Fibroblast of skin of left quadriceps (primary cell): ENCODE data around the gene ASPN.

Experiments
- DNase-seq, 2 experiments: peaks; one replicate each; pipeline ENCODE4 v3.0.0-alpha.2; 2013; ENCODE audit warnings: low read depth in 2 of 2

The ASPN gene

GRCh38 chr9:92482329-92482728 lies at the start of gene ASPN:
Gene ASPN, minus strand, starts transcription at chr9:92482506.
- DNase-seq = peak; percentile 75 to 76

GRCh38 chr9:92530893-92531292 lies 48.6 kb upstream of the ASPN start:
- DNase-seq = no peak

- DNase-seq = no peak
These were observed 46.8 kb upstream of the ASPN start for GRCh38 chr9:92529124-92529523.

- no peak for DNase-seq
These were observed 46.2 kb upstream of the ASPN start for GRCh38 chr9:92528522-92528849.

GRCh38 chr9:92527832-92528521 lies 45.7 kb upstream of the ASPN start:
- DNase-seq = no peak

GRCh38 chr9:92527291-92527828 lies 45.1 kb upstream of the ASPN start:
- no peak for DNase-seq

- DNase-seq = peak in 1 of 2 experiments; percentile 10
These were observed 43.0 kb upstream of the ASPN start for GRCh38 chr9:92525306-92525705.

- DNase-seq = no peak
These were observed 42.6 kb upstream of the ASPN start for GRCh38 chr9:92524881-92525280.

GRCh38 chr9:92522983-92523970 lies 41.0 kb upstream of the ASPN start:
- DNase-seq = no peak

- no peak for DNase-seq
These were observed 38.5 kb upstream of the ASPN start for GRCh38 chr9:92520837-92521236.

GRCh38 chr9:92518199-92518598 lies 35.9 kb upstream of the ASPN start:
- DNase-seq = no peak

GRCh38 chr9:92517046-92517445 lies 34.7 kb upstream of the ASPN start:
- DNase-seq = no peak

GRCh38 chr9:92516521-92516920 lies 34.2 kb upstream of the ASPN start:
- no peak for DNase-seq

- no peak for DNase-seq
These were observed 32.3 kb upstream of the ASPN start for GRCh38 chr9:92514635-92515034.

GRCh38 chr9:92513349-92513748 lies 31.0 kb upstream of the ASPN start:
- no peak for DNase-seq

GRCh38 chr9:92512622-92513021 lies 30.3 kb upstream of the ASPN start:
- DNase-seq = no peak

GRCh38 chr9:92510747-92511146 lies 28.4 kb upstream of the ASPN start:
- DNase-seq = no peak

- DNase-seq = no peak
These were observed 26.7 kb upstream of the ASPN start for GRCh38 chr9:92509050-92509449.

- DNase-seq = no peak
These were observed 25.9 kb upstream of the ASPN start for GRCh38 chr9:92508018-92508820.

- DNase-seq = no peak
These were observed 25.2 kb upstream of the ASPN start for GRCh38 chr9:92507496-92507895.

GRCh38 chr9:92507005-92507404 lies 24.7 kb upstream of the ASPN start:
- no peak for DNase-seq
